Measurements from ENCODE around the gene HDAC9.

DNA sequence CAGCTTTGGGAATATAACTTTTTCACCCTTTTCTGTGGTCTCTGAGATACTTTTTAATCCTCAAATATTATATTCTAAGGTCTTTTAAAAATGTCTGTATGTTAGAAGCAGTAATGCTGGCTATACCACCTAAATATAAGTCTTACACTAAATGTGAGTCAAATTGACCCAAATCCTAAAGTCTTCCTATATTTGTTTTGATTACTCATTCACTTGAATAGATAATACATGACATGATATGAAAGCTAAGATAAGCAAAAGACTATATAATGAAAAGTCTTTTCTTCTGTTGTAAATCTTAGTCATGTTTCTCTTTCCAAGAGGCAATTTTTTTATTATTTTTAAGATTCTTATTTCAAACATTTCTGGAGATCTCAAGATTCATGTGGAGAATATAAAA lies 64.2 kb downstream of the HDAC9 start:
- TF ChIP-seq, protein P1, sequence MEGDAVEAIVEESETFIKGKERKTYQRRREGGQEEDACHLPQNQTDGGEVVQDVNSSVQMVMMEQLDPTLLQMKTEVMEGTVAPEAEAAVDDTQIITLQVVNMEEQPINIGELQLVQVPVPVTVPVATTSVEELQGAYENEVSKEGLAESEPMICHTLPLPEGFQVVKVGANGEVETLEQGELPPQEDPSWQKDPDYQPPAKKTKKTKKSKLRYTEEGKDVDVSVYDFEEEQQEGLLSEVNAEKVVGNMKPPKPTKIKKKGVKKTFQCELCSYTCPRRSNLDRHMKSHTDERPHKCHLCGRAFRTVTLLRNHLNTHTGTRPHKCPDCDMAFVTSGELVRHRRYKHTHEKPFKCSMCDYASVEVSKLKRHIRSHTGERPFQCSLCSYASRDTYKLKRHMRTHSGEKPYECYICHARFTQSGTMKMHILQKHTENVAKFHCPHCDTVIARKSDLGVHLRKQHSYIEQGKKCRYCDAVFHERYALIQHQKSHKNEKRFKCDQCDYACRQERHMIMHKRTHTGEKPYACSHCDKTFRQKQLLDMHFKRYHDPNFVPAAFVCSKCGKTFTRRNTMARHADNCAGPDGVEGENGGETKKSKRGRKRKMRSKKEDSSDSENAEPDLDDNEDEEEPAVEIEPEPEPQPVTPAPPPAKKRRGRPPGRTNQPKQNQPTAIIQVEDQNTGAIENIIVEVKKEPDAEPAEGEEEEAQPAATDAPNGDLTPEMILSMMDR (IDR thresholded peaks at IDR 0.05; ENCODE audit: borderline replicate concordance, extremely low read depth, low read length, poor library complexity, severe bottlenecking), result no peak
- TF ChIP-seq EZH2 (IDR thresholded peaks at IDR 0.05; ENCODE audit: borderline replicate concordance, low read depth, low read length, severe bottlenecking), result no peak

Data from DND-41 (cell line).